NT2/D1 (cell line): ENCODE measurements around the gene PNLIP.

ENCODE experiments used
- DNase-seq: peaks from one replicate; pipeline ENCODE4 v3.0.0-alpha.2; 2011; ENCODE audit warnings: low read depth, low spot score
- H3K27me3 ChIP-seq: 2 replicates; pipeline ENCODE4 v1.6.0; 2011; ENCODE audit warnings: mild to moderate bottlenecking; ENCODE audit not compliant: insufficient read length, insufficient read depth
- H3K36me3 ChIP-seq: 2 replicates; pipeline ENCODE4 v1.6.1; 2011; ENCODE audit warnings: mild to moderate bottlenecking, low read length, mixed read lengths; ENCODE audit not compliant: insufficient read depth, insufficient read length
- H3K4me1 ChIP-seq: 2 replicates; pipeline ENCODE4 v1.5.1; 2011; ENCODE audit not compliant: insufficient read depth, insufficient read length
- H3K4me3 ChIP-seq: 2 replicates; pipeline ENCODE4 v1.5.1; 2011; ENCODE audit warnings: low read depth; ENCODE audit not compliant: insufficient read length
- H3K9ac ChIP-seq: 2 replicates; pipeline ENCODE4 v1.6.0; 2011; ENCODE audit warnings: low read depth; ENCODE audit not compliant: insufficient read length
- H3K9me3 ChIP-seq: 2 replicates; pipeline ENCODE4 v1.5.1; 2011; ENCODE audit warnings: mild to moderate bottlenecking, low read length; ENCODE audit not compliant: insufficient read depth
- SUZ12 ChIP-seq: IDR thresholded peaks from 2 replicates; pipeline ENCODE4 v1.6.1; 2011; ENCODE audit not compliant: insufficient read length, insufficient read depth; ENCODE audit errors: extremely low read depth
- YY1 ChIP-seq: IDR thresholded peaks from 2 replicates; pipeline ENCODE4 v1.6.1; 2011; ENCODE audit not compliant: insufficient read length, insufficient read depth
- ZNF274 ChIP-seq: IDR thresholded peaks from 2 replicates; pipeline ENCODE4 v1.6.1; 2011; ENCODE audit warnings: mild to moderate bottlenecking, low read depth, low read length

The PNLIP gene

GRCh38 chr10:116594525-116595035 is 48.8 kb downstream of the PNLIP start:
- no peaks in the 10 kb centered on the region for H3K36me3 ChIP-seq
- no peaks in the 10 kb centered on the region for H3K4me1 ChIP-seq
- H3K27me3 ChIP-seq, result no peaks in the 10 kb centered on the region
- no peak overlapping the region for H3K9ac ChIP-seq
- no peak overlapping the region for H3K4me3 ChIP-seq
- TF ChIP-seq SUZ12 (no peak), ZNF274 (no peak), YY1 (no peak)
- DNase-seq, result no peak
- H3K9me3 ChIP-seq, result no peaks in the 10 kb centered on the region

- DNase-seq, result no peak
- Histone ChIP-seq H3K9me3 (no peaks in the 10 kb centered on the region), H3K27me3 (no peaks in the 10 kb centered on the region), H3K36me3 (no peaks in the 10 kb centered on the region), H3K4me1 (no peaks in the 10 kb centered on the region), H3K9ac (no peak overlapping the region), H3K4me3 (no peak overlapping the region)
- TF ChIP-seq SUZ12, result no peak
- no peak for TF ChIP-seq YY1
Observed at GRCh38 chr10:116596062-116596461, 50.3 kb downstream of the PNLIP start.

- no peaks in the 10 kb centered on the region for H3K36me3 ChIP-seq
- no peak overlapping the region for H3K4me3 ChIP-seq
- H3K9me3 ChIP-seq, result no peaks in the 10 kb centered on the region
- no peak for TF ChIP-seq ZNF274
- TF ChIP-seq SUZ12, result no peak
- no peak for TF ChIP-seq YY1
- DNase-seq, result no peak
- no peaks in the 10 kb centered on the region for H3K27me3 ChIP-seq
- H3K9ac ChIP-seq, result no peak overlapping the region
- H3K4me1 ChIP-seq, result no peaks in the 10 kb centered on the region
Observed at GRCh38 chr10:116597543-116597942, 51.8 kb downstream of the PNLIP start.

- H3K4me3 ChIP-seq, result no peak overlapping the region
- H3K9me3 ChIP-seq, result no peaks in the 10 kb centered on the region
- no peaks in the 10 kb centered on the region for H3K36me3 ChIP-seq
- H3K27me3 ChIP-seq, result no peaks in the 10 kb centered on the region
- H3K9ac ChIP-seq, result no peak overlapping the region
- no peaks in the 10 kb centered on the region for H3K4me1 ChIP-seq
- TF ChIP-seq SUZ12, result no peak
- TF ChIP-seq YY1, result no peak
- TF ChIP-seq ZNF274, result no peak
- no peak for DNase-seq
Observed at GRCh38 chr10:116598329-116598728, 52.6 kb downstream of the PNLIP start.

- no peak overlapping the region for H3K4me3 ChIP-seq
- TF ChIP-seq SUZ12, result no peak
- TF ChIP-seq YY1, result no peak
- no peak for TF ChIP-seq ZNF274
Observed at GRCh38 chr10:116599991-116600390, 54.3 kb downstream of the PNLIP start.

GRCh38 chr10:116602648-116603400 is 57.1 kb downstream of the PNLIP start:
- Histone ChIP-seq H3K9me3 (no peaks in the 10 kb centered on the region), H3K4me1 (no peaks in the 10 kb centered on the region), H3K4me3 (no peak overlapping the region), H3K27me3 (no peaks in the 10 kb centered on the region), H3K9ac (no peak overlapping the region), H3K36me3 (no peaks in the 10 kb centered on the region)
- DNase-seq, result no peak
- TF ChIP-seq SUZ12 (no peak), YY1 (no peak), ZNF274 (no peak)

More at GRCh38 chr10:116599991-116600390, 54.3 kb downstream of the PNLIP start:
- no peak for DNase-seq
- no peaks in the 10 kb centered on the region for H3K4me1 ChIP-seq
- H3K36me3 ChIP-seq, result no peaks in the 10 kb centered on the region
- no peak overlapping the region for H3K9ac ChIP-seq
- no peaks in the 10 kb centered on the region for H3K9me3 ChIP-seq
- H3K27me3 ChIP-seq, result no peaks in the 10 kb centered on the region

GRCh38 chr10:116606061-116606483 is 60.3 kb downstream of the PNLIP start:
- Histone ChIP-seq H3K4me3 (no peak overlapping the region), H3K36me3 (no peaks in the 10 kb centered on the region), H3K9me3 (0 out of 2 replicates have a peak, but pooled peaks cover 4% of the 10 kb centered on the region), H3K4me1 (peaks cover 4% of the 10 kb centered on the region), H3K9ac (no peak overlapping the region), H3K27me3 (peaks cover 16% of the 10 kb centered on the region)
- no peak for DNase-seq
- TF ChIP-seq SUZ12 (no peak), YY1 (no peak), ZNF274 (no peak)
